Upper lobe of right lung (tissue), 1 donor: ENCODE data around the gene UGT1A10. TPM values are rescaled to one million over a fixed set of nuclear protein-coding genes. Genes with fewer than 3 reads are reported as not detected.

Experiments
- ATAC-seq: fragments of 200-7000 bp; cut with Tn5 transposase; one replicate; pipeline ENCODE4 v1.9.1; 2020; ENCODE audit warnings: mild to moderate bottlenecking, moderate library complexity
- DNase-seq: peaks from one replicate; pipeline ENCODE4 v3.0.0-alpha.2; 2020
- H3K27ac ChIP-seq: fragments of 200-600 bp; one replicate; pipeline ENCODE4 v1.8.0; 2022
- H3K27me3 ChIP-seq: fragments of 200-600 bp; one replicate; pipeline ENCODE4 v1.8.0; 2022; ENCODE audit warnings: mild to moderate bottlenecking
- H3K36me3 ChIP-seq: fragments of 200-600 bp; one replicate; pipeline ENCODE4 v1.8.0; 2022
- H3K4me1 ChIP-seq: fragments of 200-600 bp; one replicate; pipeline ENCODE4 v1.8.0; 2022
- H3K4me3 ChIP-seq: fragments of 200-600 bp; one replicate; pipeline ENCODE4 v1.8.0; 2022; ENCODE audit warnings: mild to moderate bottlenecking
- H3K9me3 ChIP-seq: fragments of 200-600 bp; one replicate; pipeline ENCODE4 v1.8.0; 2022
- CTCF ChIP-seq: fragments of 200-600 bp; IDR thresholded peaks from one replicate; pipeline ENCODE4 v1.8.0; 2022; ENCODE audit warnings: antibody characterized with exemption
- intact Hi-C: fragments of 100-400 bp; cut with DNase I; formaldehyde crosslinking; loops from one replicate; pipeline ENCODE4 v1.11.0; 2022
- total RNA-seq: library from RNA; stranded (reverse); fragmentation: NEBNext Ultra II Directional; extraction: Animal tissue kit (Norgen Biotek cat#: 25700); gene quantifications from one replicate; pipeline ENCODE4 v1.2.1, GENCODE V29; 2021
- donor health status: DM: no; HTN: yes; CAD: no; lungs with severe emphysema.

The UGT1A10 gene
- total RNA-seq, 1 donor from 2014 or later, result not detected

DNA sequence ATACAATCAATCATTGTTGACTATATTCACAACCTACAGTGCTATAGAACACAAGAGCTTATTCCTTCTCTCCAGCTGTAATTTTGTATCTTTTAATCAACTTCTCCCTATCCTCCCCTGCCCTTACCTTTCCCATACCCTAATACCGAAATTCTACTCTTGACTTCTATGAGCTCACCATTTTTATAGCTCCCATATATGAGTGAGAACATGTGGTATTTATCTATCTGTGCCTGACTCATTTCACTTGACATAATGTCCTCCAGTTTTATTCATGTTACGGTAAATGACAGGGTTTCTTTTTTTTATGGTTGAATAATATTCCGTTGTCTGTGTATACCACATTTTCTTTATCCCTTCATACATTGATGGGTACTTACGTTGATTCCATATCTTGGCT lies 144.5 kb downstream of the UGT1A10 start:
- ATAC-seq (no peak), DNase-seq (no peak)
- no peak overlapping the region for H3K27ac ChIP-seq
- no peaks in the 10 kb centered on the region for H3K27me3 ChIP-seq
- H3K36me3 ChIP-seq, result no peaks in the 10 kb centered on the region
- no peaks in the 10 kb centered on the region for H3K4me1 ChIP-seq
- H3K9me3 ChIP-seq, result no peaks in the 10 kb centered on the region
- intact Hi-C loops, result no loop called here
- no peak for TF ChIP-seq CTCF
- no peak overlapping the region for H3K4me3 ChIP-seq

DNA sequence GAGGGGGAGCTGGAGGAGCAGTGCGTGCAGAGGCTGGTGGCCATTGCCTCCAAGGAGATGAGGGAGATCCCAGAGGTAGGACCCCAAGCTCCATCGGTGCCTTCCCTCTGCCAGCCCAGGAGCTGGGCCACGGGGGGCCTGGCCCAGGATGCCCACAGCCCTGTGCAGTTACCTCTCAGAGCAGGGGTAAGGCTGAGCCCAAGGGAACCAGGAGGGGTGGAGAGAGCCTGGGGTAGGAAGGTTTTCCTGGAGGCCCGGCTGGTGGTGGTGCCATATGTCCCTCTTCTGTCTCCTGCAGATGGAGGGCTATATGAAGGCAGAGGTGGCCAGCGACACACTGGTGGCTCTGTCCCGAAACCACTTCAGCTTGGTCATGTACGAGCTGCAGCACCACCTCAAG lies 153.3 kb downstream of the UGT1A10 start:
- no peak for TF ChIP-seq CTCF
- no peaks in the 10 kb centered on the region for H3K27me3 ChIP-seq
- intact Hi-C loops, result no loop called here
- no peaks in the 10 kb centered on the region for H3K36me3 ChIP-seq
- no peaks in the 10 kb centered on the region for H3K4me1 ChIP-seq
- no peak for ATAC-seq
- peak; percentile 48 for DNase-seq
- H3K9me3 ChIP-seq, result no peaks in the 10 kb centered on the region
- H3K27ac ChIP-seq, result no peak overlapping the region
- no peak overlapping the region for H3K4me3 ChIP-seq

DNA sequence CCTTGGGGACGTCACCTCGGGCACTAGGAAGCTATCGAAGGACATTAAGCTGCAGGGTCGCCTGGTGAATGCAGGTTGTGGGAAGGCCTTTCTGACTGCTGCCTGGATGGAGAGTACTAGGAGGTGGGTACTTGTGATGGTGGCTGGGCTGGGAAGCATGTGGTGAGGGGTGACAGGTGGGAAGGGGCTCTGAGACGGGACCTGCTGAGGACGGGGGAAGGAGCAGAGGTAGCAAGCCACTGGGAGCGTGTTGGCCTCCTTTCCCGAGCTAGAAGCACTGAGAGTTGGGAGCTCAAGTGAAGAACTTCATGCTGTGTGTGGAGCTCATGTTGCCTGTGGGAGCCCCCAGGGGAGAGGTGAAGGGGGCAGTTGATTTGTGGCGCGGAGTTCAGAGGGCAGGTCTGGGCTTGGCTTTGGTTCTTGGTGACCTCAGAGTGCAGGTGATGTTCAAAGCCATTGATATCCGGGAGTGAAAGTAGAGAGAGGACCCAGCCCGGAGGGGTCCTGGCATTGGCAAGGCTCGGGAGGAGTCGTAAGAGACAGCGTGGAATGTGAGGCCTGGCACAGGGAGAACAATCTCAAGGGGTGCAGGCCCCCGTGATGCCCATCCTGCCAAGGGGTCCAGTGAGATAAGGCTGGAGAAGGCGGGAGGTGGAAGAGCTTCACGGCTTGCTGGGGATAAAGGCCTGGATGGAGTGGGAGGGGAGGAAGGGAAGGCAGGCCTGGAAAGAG lies 155.1 kb downstream of the UGT1A10 start:
- Histone ChIP-seq H3K27ac (no peak overlapping the region), H3K36me3 (no peaks in the 10 kb centered on the region), H3K4me3 (no peak overlapping the region), H3K9me3 (no peaks in the 10 kb centered on the region), H3K27me3 (no peaks in the 10 kb centered on the region), H3K4me1 (no peaks in the 10 kb centered on the region)
- no peak for TF ChIP-seq CTCF
- ATAC-seq, result no peak
- intact Hi-C loops, result no loop called here
- peak; percentile 51 for DNase-seq

DNA sequence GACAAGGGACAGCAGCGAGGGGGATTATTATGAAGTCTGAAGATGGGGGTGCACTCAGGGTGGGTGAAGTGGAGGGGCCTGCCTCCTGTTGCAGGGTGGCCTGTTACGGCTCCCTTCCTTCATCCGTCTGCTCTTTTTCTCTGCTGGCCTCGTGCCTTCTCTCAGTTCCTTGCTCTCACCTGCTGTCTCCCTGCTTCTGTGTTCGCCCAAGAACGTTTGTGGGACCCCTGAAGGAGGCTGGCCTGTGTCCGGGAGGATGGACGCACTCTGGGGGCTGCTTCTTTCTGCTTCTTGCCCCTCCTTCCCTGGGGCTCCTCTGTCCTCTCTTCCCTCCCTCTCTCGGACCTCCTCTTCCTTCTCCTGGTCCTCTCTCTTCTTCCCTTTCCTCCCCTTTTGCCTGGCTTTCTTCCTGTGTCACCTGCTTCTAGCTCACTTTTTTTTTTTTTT lies 155.7 kb downstream of the UGT1A10 start:
- ATAC-seq (no peak), DNase-seq (no peak)
- no peak overlapping the region for H3K27ac ChIP-seq
- intact Hi-C loops, result no loop called here
- no peaks in the 10 kb centered on the region for H3K9me3 ChIP-seq
- H3K4me1 ChIP-seq, result no peaks in the 10 kb centered on the region
- no peaks in the 10 kb centered on the region for H3K36me3 ChIP-seq
- H3K4me3 ChIP-seq, result no peak overlapping the region
- no peak for TF ChIP-seq CTCF
- H3K27me3 ChIP-seq, result no peaks in the 10 kb centered on the region

DNA sequence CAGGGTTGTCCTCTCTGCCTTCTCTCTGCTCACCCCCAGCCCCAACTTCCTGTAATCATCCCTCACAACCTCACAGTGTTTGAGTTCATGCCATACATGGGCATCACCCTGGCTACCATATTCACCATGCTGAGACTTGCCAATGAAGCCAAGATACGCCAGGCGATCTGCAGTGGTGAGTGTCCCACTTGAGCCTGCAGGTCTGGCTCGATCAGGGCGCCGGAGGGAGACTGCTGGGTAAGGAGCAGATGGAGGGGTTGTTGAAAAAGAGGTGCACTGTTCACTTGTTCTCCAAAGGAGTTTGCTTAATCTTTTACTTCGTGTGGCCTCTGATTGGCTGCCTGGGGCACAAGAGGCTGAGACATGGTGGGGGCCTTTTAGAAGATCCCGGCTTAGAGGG lies 156.5 kb downstream of the UGT1A10 start:
- DNase-seq (peak; percentile 40), ATAC-seq (no peak)
- no peaks in the 10 kb centered on the region for H3K27me3 ChIP-seq
- no peaks in the 10 kb centered on the region for H3K36me3 ChIP-seq
- H3K4me1 ChIP-seq, result no peaks in the 10 kb centered on the region
- H3K9me3 ChIP-seq, result no peaks in the 10 kb centered on the region
- no peak overlapping the region for H3K4me3 ChIP-seq
- no peak overlapping the region for H3K27ac ChIP-seq
- no peak for TF ChIP-seq CTCF
- intact Hi-C loops, result no loop called here
